Ammon's horn (tissue), 1 donor: Measurements from ENCODE around the gene HBQ1.
"Not testable (repeated sequence)": the region's sequence is repeated elsewhere in the genome, so short reads cannot be mapped to it uniquely, and the experiment has no call there.

Experiments used
- DNase-seq: peaks from one replicate; pipeline ENCODE4 v3.0.0-alpha.2; 2016; ENCODE audit warnings: low spot score

Gene HBQ1

GRCh38 chr16:160691-161190, 19.5 kb upstream of the HBQ1 start:
- DNase-seq, result no peak

GRCh38 chr16:162271-162991, 17.8 kb upstream of the HBQ1 start:
- DNase-seq, result no peak

DNA sequence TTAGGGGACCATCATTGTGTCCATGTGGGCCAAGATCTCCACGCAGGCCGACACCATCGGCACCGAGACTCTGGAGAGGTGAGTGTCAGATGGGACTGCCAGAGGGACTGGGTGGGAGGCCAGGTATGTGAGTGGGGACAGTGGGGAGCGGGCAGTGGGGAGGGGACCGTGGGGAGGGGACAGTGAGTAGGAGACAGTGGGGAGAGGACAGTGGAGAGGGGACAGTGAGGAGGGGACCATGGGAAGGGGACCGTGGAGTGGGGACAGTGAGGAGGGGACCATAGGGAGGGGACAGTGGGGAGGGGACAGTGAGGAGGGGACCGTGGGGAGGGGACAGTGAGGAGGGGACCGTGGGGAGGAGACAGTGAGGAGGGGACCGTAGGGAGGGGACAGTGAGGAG, 17.1 kb upstream of the HBQ1 start:
- not testable (repeated sequence) for DNase-seq

DNA sequence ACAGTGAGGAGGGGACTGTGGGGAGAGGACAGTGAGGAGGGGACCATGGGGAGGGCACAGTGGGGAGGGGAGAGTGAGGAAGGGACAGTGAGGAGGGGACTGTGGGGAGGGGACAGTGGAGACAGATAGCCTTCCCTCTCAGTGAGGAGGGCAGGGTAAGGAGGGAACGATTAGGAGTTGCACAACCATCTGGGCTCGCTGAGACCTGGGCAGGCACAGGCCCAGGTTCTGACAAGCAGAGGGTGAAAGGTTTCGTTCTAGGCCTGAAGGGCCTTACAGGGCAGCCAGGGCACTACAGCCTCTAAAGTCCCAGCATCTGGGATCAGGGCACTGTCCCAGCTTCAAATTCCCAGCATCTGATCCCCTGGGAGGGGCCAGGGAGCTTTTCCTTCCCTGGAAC, 16.6 kb upstream of the HBQ1 start:
- not testable (repeated sequence) for DNase-seq

DNA sequence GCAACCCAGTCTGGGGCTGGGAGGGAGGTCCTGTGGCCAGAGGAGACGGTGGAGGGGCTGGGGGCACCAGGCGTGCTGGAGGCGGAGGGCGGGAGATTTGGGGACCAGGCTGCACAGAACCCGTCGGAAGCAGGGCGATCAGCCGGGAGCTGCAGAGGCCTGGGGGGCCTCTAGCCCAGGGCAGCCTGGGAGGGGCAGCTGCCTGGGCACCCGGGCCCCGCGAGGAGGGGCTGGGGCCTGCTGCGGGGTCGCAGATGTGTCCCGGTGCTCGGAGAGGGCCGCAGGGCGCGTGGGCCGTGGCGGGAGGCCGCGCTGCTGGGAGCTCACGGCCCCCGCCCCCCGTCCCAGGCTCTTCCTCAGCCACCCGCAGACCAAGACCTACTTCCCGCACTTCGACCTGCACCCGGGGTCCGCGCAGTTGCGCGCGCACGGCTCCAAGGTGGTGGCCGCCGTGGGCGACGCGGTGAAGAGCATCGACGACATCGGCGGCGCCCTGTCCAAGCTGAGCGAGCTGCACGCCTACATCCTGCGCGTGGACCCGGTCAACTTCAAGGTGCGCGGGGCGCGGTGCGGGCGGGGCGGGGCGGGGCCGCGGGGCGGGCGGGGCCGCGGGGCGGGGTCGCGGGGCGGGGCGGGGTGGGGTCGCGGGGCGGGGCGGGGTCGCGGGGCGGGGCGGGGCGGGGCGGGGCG, 16.0 kb upstream of the HBQ1 start:
- DNase-seq, result not testable (repeated sequence)

GRCh38 chr16:164827-165538, 15.3 kb upstream of the HBQ1 start:
- no peak for DNase-seq

- no peak for DNase-seq
These were observed 14.5 kb upstream of the HBQ1 start, which contains the start of gene HBM for GRCh38 chr16:165539-166374. Gene HBM (plus strand): TSS chr16:165978. CDS start chr16:165998, 20 bp downstream.

GRCh38 chr16:166375-167121, 13.7 kb upstream of the HBQ1 start:
- no peak for DNase-seq

- DNase-seq, result no peak
These were observed 13.1 kb upstream of the HBQ1 start for GRCh38 chr16:167122-167690.

DNA sequence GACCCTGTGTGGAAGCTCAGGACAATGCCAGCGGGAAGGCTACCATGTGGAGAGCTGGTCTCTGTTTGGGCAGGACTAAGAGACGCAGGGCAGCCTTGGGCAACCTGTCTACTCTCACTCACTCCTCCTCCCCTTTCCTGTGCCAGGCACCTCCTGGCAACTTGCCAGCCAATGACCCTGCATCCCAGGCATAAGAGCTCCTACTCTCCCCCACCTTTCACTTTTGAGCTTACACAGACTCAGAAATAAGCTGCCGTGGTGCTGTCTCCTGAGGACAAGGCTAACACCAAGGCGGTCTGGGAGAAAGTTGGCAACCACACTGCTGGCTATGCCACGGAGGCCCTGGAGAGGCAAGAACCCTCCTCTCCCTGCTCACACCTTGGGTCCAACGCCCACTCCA, 11.8 kb upstream of the HBQ1 start:
- no peak for DNase-seq

GRCh38 chr16:169014-169413, 11.2 kb upstream of the HBQ1 start:
- no peak for DNase-seq

GRCh38 chr16:170088-170507, 10.2 kb upstream of the HBQ1 start:
- DNase-seq, result not testable (repeated sequence)

DNA sequence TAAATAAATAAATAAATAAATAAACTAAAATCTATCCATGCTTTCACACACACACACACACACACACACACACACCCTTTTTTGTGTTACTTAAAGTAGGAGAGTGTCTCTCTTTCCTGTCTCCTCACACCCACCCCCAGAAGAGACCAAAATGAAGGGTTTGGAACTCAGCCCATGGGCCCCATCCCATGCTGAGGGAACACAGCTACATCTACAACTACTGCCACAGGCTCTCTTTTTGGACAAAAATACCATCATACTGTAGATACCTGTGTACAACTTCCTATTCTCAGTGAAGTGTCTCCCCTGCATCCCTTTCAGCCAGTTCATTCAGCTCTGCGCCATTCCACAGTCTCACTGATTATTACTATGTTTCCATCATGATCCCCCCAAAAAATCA, 9.5 kb upstream of the HBQ1 start:
- DNase-seq, result no peak

DNA sequence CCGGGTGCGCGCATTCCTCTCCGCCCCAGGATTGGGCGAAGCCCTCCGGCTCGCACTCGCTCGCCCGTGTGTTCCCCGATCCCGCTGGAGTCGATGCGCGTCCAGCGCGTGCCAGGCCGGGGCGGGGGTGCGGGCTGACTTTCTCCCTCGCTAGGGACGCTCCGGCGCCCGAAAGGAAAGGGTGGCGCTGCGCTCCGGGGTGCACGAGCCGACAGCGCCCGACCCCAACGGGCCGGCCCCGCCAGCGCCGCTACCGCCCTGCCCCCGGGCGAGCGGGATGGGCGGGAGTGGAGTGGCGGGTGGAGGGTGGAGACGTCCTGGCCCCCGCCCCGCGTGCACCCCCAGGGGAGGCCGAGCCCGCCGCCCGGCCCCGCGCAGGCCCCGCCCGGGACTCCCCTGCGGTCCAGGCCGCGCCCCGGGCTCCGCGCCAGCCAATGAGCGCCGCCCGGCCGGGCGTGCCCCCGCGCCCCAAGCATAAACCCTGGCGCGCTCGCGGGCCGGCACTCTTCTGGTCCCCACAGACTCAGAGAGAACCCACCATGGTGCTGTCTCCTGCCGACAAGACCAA, 7.8 kb upstream of the HBQ1 start, which contains the start of gene HBA2:
TSS of gene HBA2 (plus strand) at position 503 of the 568 bp plus-strand sequence. CDS start at position 540, 37 bp downstream.
- DNase-seq, result not testable (repeated sequence)

DNA sequence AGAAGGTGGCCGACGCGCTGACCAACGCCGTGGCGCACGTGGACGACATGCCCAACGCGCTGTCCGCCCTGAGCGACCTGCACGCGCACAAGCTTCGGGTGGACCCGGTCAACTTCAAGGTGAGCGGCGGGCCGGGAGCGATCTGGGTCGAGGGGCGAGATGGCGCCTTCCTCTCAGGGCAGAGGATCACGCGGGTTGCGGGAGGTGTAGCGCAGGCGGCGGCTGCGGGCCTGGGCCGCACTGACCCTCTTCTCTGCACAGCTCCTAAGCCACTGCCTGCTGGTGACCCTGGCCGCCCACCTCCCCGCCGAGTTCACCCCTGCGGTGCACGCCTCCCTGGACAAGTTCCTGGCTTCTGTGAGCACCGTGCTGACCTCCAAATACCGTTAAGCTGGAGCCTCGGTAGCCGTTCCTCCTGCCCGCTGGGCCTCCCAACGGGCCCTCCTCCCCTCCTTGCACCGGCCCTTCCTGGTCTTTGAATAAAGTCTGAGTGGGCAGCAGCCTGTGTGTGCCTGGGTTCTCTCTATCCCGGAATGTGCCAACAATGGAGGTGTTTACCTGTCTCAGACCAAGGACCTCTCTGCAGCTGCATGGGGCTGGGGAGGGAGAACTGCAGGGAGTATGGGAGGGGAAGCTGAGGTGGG, 6.9 kb upstream of the HBQ1 start:
- not testable (repeated sequence) for DNase-seq

DNA sequence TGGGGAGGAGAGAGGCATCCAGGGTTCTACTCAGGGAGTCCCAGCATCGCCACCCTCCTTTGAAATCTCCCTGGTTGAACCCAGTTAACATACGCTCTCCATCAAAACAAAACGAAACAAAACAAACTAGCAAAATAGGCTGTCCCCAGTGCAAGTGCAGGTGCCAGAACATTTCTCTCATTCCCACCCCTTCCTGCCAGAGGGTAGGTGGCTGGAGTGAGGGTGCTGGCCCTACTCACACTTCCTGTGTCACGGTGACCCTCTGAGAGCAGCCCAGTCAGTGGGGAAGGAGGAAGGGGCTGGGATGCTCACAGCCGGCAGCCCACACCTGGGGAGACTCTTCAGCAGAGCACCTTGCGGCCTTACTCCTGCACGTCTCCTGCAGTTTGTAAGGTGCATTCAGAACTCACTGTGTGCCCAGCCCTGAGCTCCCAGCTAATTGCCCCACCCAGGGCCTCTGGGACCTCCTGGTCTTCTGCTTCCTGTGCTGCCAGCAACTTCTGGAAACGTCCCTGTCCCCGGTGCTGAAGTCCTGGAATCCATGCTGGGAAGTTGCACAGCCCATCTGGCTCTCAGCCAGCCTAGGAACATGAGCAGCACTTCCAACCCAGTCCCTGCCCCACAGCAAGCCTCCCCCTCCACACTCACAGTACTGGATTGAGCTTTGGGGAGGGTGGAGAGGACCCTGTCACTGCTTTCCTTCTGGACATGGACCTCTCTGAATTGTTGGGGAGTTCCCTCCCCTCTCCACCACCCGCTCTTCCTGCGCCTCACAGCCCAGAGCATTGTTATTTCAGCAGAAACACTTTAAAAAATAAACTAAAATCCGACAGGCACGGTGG, 6.1 kb upstream of the HBQ1 start:
- not testable (repeated sequence) for DNase-seq

GRCh38 chr16:175011-175949, 5.0 kb upstream of the HBQ1 start:
- DNase-seq, result no peak

DNA sequence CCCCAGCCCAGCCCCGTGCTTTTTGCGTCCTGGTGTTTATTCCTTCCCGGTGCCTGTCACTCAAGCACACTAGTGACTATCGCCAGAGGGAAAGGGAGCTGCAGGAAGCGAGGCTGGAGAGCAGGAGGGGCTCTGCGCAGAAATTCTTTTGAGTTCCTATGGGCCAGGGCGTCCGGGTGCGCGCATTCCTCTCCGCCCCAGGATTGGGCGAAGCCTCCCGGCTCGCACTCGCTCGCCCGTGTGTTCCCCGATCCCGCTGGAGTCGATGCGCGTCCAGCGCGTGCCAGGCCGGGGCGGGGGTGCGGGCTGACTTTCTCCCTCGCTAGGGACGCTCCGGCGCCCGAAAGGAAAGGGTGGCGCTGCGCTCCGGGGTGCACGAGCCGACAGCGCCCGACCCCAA, 4.3 kb upstream of the HBQ1 start:
- not testable (repeated sequence) for DNase-seq
